HepG2 (cell line): ENCODE measurements around the gene ABTB2. TPM values are rescaled to one million over a fixed set of nuclear protein-coding genes. Genes with fewer than 3 reads are reported as not detected.

Source experiments
- ATAC-seq: fragments of 200-7000 bp; cut with Tn5 transposase; 3 replicates; pipeline ENCODE4 v1.9.1; 2020; ENCODE audit warnings: mild to moderate bottlenecking, moderate library complexity
- BruUV-seq: library from RNA; stranded (reverse); fragments of 400-500 nt; replicated peaks from 2 replicates; lab custom pipeline; 2021; lab: Mats Ljungman, UMichigan
- CTCF ChIA-PET: fragments of 300-600 bp; formaldehyde crosslinking; extraction: SDS; loops from one replicate; lab custom pipeline; 2021; ENCODE audit warnings: low total read pairs, inconsistent platforms, low intra/inter-chr PET ratio; lab: Yijun Ruan, JAX
- POLR2A ChIA-PET: fragments of 350-600 bp; sonication (Branson Sonifier 250); formaldehyde crosslinking; loops from one replicate; lab custom pipeline; 2020; ENCODE audit warnings: antibody characterized with exemption, inconsistent platforms; lab: Yijun Ruan, JAX
- DNase-seq: peaks from one replicate; pipeline ENCODE4 v3.0.0-alpha.2; 2015; ENCODE audit warnings: low spot score
- FAIRE-seq: peaks from 3 replicates; lab custom pipeline; 2011; peaks lifted over from hg19 to GRCh38; lab: Jason Lieb, UNC
- H2AFZ ChIP-seq: one replicate; pipeline ENCODE4 v1.6.1; 2011; ENCODE audit warnings: low read length, inconsistent platforms
- H3K27ac ChIP-seq: fragments of 300-600 bp; 3 replicates; pipeline ENCODE4 v1.8.0; 2011; ENCODE audit warnings: mixed run types, mild to moderate bottlenecking, mixed read lengths, low read length, inconsistent platforms; ENCODE audit not compliant: insufficient read depth; ENCODE audit errors: extremely low read length
- H3K27me3 ChIP-seq, 2 experiments: fragments of 200-600 bp in 1 of 2; 2 replicates in 1 of 2; 3 replicates in 1 of 2; pipeline versions ENCODE4 v1.6.0 to v1.8.0; 2011; ENCODE audit warnings: low read length in 2 of 2, mild to moderate bottlenecking in 2 of 2, moderate library complexity in 2 of 2, inconsistent platforms in 1 of 2; ENCODE audit not compliant: insufficient read depth in 2 of 2, control insufficient read depth in 1 of 2
- H3K36me3 ChIP-seq, 2 experiments: fragments of 200-600 bp in 1 of 2; replicated peaks in 1 of 2; 2 replicates in 1 of 2; 3 replicates in 1 of 2; pipeline versions ENCODE4 v1.5.1 to v1.8.0; 2011; ENCODE audit warnings: low read length in 2 of 2, inconsistent platforms in 1 of 2; ENCODE audit not compliant: insufficient read depth in 2 of 2, control insufficient read depth in 1 of 2
- H3K4me1 ChIP-seq: 2 replicates; pipeline ENCODE4 v1.5.1; 2012; ENCODE audit warnings: low read length, inconsistent platforms; ENCODE audit not compliant: insufficient read depth
- H3K4me2 ChIP-seq: 2 replicates; pipeline ENCODE4 v1.6.0; 2011; ENCODE audit warnings: low read depth, low read length, inconsistent platforms
- H3K4me3 ChIP-seq, 3 experiments: fragments of 200-600 bp in 1 of 3; sonication (generic), shearing (Covaris generic) in 1 of 3; replicated peaks in 1 of 3; 2 replicates each; pipeline ENCODE4 v1.5.1; 2011 to 2016; ENCODE audit warnings: low read length in 3 of 3, inconsistent platforms in 2 of 3, low read depth in 2 of 3, mild to moderate bottlenecking in 2 of 3, control low read depth in 1 of 3, mixed read lengths in 1 of 3; ENCODE audit not compliant: insufficient read depth in 1 of 3
- H3K79me2 ChIP-seq: one replicate; pipeline ENCODE4 v1.6.1; 2011; ENCODE audit warnings: low read length, inconsistent platforms; ENCODE audit not compliant: insufficient read depth
- H3K9ac ChIP-seq: 2 replicates; pipeline ENCODE4 v1.6.0; 2011; ENCODE audit warnings: mild to moderate bottlenecking, low read depth, low read length, inconsistent platforms; ENCODE audit not compliant: insufficient read depth
- H3K9me3 ChIP-seq: 2 replicates; pipeline ENCODE4 v1.5.1; 2012; ENCODE audit warnings: mild to moderate bottlenecking, low read length
- H4K20me1 ChIP-seq: 2 replicates; pipeline ENCODE4 v1.6.0; 2011; ENCODE audit warnings: inconsistent platforms, mild to moderate bottlenecking, low read length, moderate library complexity; ENCODE audit not compliant: insufficient read depth
- AGO2 ChIP-seq: fragments of 200-400 bp; formaldehyde crosslinking; optimal IDR thresholded peaks from 2 replicates; pipeline ENCODE3; 2017; ENCODE audit warnings: mild to moderate bottlenecking, low read depth, low read length, moderate library complexity
- CBFB ChIP-seq: sonication (generic); formaldehyde crosslinking; IDR thresholded peaks from 2 replicates; pipeline ENCODE4 v1.4.0; 2020; ENCODE audit warnings: missing genetic modification reagents
- GATAD1 ChIP-seq: IDR thresholded peaks from 2 replicates; pipeline ENCODE4 v1.6.1; 2016; ENCODE audit warnings: missing genetic modification reagents, missing compliant biosample characterization
- KLF13 ChIP-seq: sonication (generic); formaldehyde crosslinking; IDR thresholded peaks from 2 replicates; pipeline ENCODE4 v1.4.0; 2020; ENCODE audit warnings: mild to moderate bottlenecking, missing genetic modification reagents
- NONO ChIP-seq, 2 experiments: fragments of 450-650 bp in 1 of 2; sonication (generic) in 1 of 2; formaldehyde crosslinking in 1 of 2; IDR thresholded peaks in 1 of 2; conservative IDR thresholded peaks in 1 of 2; 2 replicates each; pipeline versions ENCODE4 v1.6.1 to v1.8.0; 2017 to 2022; ENCODE audit warnings: mild to moderate bottlenecking in 1 of 2, missing genetic modification reagents in 1 of 2, moderate library complexity in 1 of 2
- TBX2 ChIP-seq: sonication (generic); formaldehyde crosslinking; IDR thresholded peaks from 2 replicates; pipeline ENCODE4 v1.5.0; 2020; ENCODE audit warnings: missing genetic modification reagents, mild to moderate bottlenecking, borderline replicate concordance
- ZMAT3 ChIP-seq: sonication (generic); formaldehyde crosslinking; conservative IDR thresholded peaks from 2 replicates; pipeline ENCODE4 v1.7.0; 2021; ENCODE audit warnings: missing genetic modification reagents
- ZNF251 ChIP-seq: sonication (generic); formaldehyde crosslinking; IDR thresholded peaks from 2 replicates; pipeline ENCODE4 v1.9.0; 2021; ENCODE audit warnings: mild to moderate bottlenecking, missing genetic modification reagents
- ZNF432 ChIP-seq: sonication (generic); formaldehyde crosslinking; IDR thresholded peaks from 2 replicates; pipeline ENCODE4 v1.5.0; 2020; ENCODE audit warnings: missing genetic modification reagents, mild to moderate bottlenecking, borderline replicate concordance
- ZNF589 ChIP-seq: sonication (generic); formaldehyde crosslinking; conservative IDR thresholded peaks from 2 replicates; pipeline ENCODE4 v1.8.0; 2022; ENCODE audit warnings: mild to moderate bottlenecking, moderate library complexity, missing genetic modification reagents
- WGBS: methylation state at CpG from one replicate; pipeline ENCODE4 v1.1.6; 2017; ENCODE audit warnings: low lambda C conversion rate; 5-methylcytosine and 5-hydroxymethylcytosine counted together
- in situ Hi-C: cut with HindIII; loops from 2 replicates; pipeline ENCODE4 v1.10.0; 2017; ENCODE audit warnings: low pct_unique_long_range_greater_than_20kb; ENCODE audit not compliant: extremely low pct_ligation_motif_present
- intact Hi-C: fragments of 100-400 bp; cut with micrococcal nuclease; formaldehyde crosslinking; loops from one replicate; pipeline ENCODE4 v1.10.0; 2022; ENCODE audit not compliant: unreplicated experiment
- polyA plus RNA-seq, 8 experiments: library from polyadenylated mRNA; depleted of rRNA in 3 of 8; stranded (reverse) in 7 of 8; unstranded in 1 of 8; fragments of >200 nt; fragmentation: Illumina TruSeq in 4 of 8; extraction: Trizol in 4 of 8; gene quantifications; 2 replicates each; pipeline versions ENCODE4 v1.2.1 to v1.2.3, GENCODE V29; 2011 to 2016; ENCODE audit warnings: low read depth in 4 of 8, missing spikeins in 1 of 8, mixed read lengths in 1 of 8; ENCODE audit not compliant: insufficient read depth in 1 of 8
- total RNA-seq, 5 experiments: library from RNA; depleted of rRNA; stranded (reverse); fragments of >200 nt; fragmentation: Illumina TruSeq; extraction: Trizol; gene quantifications; 2 replicates each; pipeline ENCODE4 v1.2.3, GENCODE V29; 2016; ENCODE audit warnings: low read depth in 1 of 5
- TF ChIP-seq, protein P1 (sequence below): sonication (generic); formaldehyde crosslinking; IDR thresholded peaks from 2 replicates; pipeline ENCODE4 v1.4.0; 2020; ENCODE audit warnings: missing genetic modification reagents, borderline replicate concordance

Gene ABTB2
- total and polyA plus RNA-seq, 2 of the 13 experiments (the other 11 are each of a cell fraction or from before 2014, with no cell fraction given): 5.1 to 15.4 TPM

DNA sequence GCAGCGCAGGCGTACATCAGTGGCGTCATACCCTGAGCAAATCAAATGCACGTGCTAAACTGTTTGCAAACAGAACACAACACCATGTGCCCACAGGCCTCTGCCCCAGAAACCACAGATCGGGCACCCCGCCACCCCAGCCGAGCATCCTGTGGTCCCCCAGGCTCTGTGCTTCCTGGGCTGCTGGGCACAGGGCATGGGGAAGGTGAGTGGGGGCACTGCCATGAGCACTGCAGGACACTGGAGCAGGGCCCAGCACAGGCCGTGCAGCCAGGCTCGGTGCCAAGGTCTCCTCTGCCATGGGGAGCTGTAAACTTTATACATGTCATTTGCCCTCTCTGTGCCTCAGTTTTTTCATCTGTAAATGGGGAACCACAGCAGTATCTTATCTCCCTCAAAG, 189.8 kb downstream of the ABTB2 start:
- no peaks in the 10 kb centered on the region for H3K79me2 ChIP-seq
- H4K20me1 ChIP-seq: no peaks in the 10 kb centered on the region
- FAIRE-seq: no peak
- 100% methylated on average over 9 of the region's 9 CpGs for WGBS
- H3K36me3 ChIP-seq: peaks cover 46 to 85% of the 10 kb centered on the region in 2 experiments; a peak in 4 of 5 replicates
- H3K27ac ChIP-seq: no peak overlapping the region
- CTCF ChIA-PET: no interaction called here
- H3K9ac ChIP-seq: no peak overlapping the region
- BruUV-seq: no TSS peak
- no peak for DNase-seq
- TF ChIP-seq TBX2 (CRISPR knock-in tag): no peak
- TF ChIP-seq AGO2: peak; percentile 29
- no peak for TF ChIP-seq ZNF251 (CRISPR knock-in tag)
- TF ChIP-seq, all 625 proteins: peak for 1
- Histone ChIP-seq H3K4me3 (no peak overlapping the region), H3K9me3 (no peaks in the 10 kb centered on the region), H3K4me2 (no peak overlapping the region), H3K4me1 (no peaks in the 10 kb centered on the region), H2AFZ (no peak overlapping the region), H3K27me3 (no peaks in the 10 kb centered on the region)
- intact Hi-C loops (no loop called here), in situ Hi-C loops (loop anchor here (10.0 to 25.0 kb wide), 2 partner anchors 327 to 744 kb away; partner anchors contain the start of genes APIP and PDHX)
- ATAC-seq: no peak
- POLR2A ChIA-PET: no interaction called here

DNA sequence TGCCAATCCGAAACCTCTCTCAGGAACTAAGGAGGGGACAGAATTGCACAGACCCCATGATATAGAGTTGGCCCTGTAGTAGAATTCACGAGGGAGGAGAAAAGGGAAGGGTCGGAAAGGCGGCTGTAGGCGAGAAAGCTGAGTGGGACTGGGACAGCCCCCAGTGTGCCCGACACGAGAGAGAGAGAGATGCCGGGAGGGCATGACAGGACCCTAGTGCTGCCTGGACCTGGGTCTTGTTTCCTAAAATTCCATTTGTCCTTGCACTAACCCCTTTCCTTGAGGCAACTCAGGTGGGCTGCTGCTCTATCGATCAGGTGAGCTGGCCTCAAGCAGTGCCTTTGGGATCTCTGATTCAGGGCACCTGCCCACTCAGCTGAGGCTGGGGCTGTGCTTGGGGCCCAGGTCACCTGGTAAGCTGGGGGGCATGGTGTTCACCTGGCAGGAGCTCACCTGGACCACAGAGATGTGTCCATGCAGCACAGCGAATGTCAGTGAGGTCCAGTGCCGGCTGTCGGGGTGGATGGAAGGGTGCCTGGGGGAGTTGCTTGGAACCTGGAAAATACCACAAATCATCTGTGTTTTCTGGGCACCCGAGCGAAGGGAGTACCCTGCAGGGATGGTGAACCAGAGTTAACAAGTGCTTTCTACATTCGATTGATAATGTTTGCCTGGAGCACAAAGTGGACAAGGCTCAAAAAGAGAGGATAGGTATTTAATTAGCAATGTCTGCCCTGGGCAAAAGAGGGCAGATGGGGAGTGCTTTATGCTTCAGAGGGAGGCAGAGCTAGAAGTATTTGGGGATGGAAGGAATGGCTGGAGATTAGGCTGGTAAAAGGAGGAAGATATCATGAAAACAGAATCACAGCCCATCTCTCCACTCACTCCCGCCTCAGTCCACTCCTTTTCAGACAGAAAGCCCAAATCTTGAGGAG, 190.7 kb downstream of the ABTB2 start:
- in situ Hi-C loops (loop anchor here (10.0 to 25.0 kb wide), 2 partner anchors 328 to 745 kb away; partner anchors contain the start of genes APIP and PDHX), intact Hi-C loops (no loop called here)
- Histone ChIP-seq H4K20me1 (no peaks in the 10 kb centered on the region), H2AFZ (no peak overlapping the region), H3K27me3 (no peaks in the 10 kb centered on the region), H3K27ac (no peak overlapping the region), H3K9ac (no peak overlapping the region), H3K4me1 (no peaks in the 10 kb centered on the region), H3K4me3 (no peak overlapping the region), H3K36me3 (peaks cover 48 to 87% of the 10 kb centered on the region in 2 experiments; a peak in 4 of 5 replicates), H3K79me2 (no peaks in the 10 kb centered on the region), H3K9me3 (no peaks in the 10 kb centered on the region), H3K4me2 (no peak overlapping the region)
- WGBS: 96% methylated on average over 16 of the region's 16 CpGs
- FAIRE-seq (no peak), ATAC-seq (no peak), DNase-seq (no peak)
- no TSS peak for BruUV-seq
- ChIA-PET POLR2A (interaction anchor here (0.6 kb wide), 1 partner anchor 261 kb away, joined by 3 read pairs; no protein-coding TSS in a partner anchor), CTCF (no interaction called here)
- TF ChIP-seq CBFB (CRISPR knock-in tag) (no peak), ZNF432 (CRISPR knock-in tag) (no peak), ZMAT3 (CRISPR knock-in tag) (no peak), KLF13 (CRISPR knock-in tag) (no peak), ZNF589 (CRISPR knock-in tag) (no peak), NONO (IDR thresholded peaks at IDR 0.05) (no peak), NONO (CRISPR knock-in tag; conservative IDR thresholded peaks at IDR 0.05) (no peak), GATAD1 (CRISPR knock-in tag) (no peak)
- TF ChIP-seq, protein P1, sequence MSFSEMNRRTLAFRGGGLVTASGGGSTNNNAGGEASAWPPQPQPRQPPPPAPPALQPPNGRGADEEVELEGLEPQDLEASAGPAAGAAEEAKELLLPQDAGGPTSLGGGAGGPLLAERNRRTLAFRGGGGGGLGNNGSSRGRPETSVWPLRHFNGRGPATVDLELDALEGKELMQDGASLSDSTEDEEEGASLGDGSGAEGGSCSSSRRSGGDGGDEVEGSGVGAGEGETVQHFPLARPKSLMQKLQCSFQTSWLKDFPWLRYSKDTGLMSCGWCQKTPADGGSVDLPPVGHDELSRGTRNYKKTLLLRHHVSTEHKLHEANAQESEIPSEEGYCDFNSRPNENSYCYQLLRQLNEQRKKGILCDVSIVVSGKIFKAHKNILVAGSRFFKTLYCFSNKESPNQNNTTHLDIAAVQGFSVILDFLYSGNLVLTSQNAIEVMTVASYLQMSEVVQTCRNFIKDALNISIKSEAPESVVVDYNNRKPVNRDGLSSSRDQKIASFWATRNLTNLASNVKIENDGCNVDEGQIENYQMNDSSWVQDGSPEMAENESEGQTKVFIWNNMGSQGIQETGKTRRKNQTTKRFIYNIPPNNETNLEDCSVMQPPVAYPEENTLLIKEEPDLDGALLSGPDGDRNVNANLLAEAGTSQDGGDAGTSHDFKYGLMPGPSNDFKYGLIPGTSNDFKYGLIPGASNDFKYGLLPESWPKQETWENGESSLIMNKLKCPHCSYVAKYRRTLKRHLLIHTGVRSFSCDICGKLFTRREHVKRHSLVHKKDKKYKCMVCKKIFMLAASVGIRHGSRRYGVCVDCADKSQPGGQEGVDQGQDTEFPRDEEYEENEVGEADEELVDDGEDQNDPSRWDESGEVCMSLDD (CRISPR knock-in tag): no peak
